K562 (cell line): Measurements from ENCODE around the gene ELP5. TPM values are rescaled to one million over a fixed set of nuclear protein-coding genes. Genes with fewer than 3 reads are reported as not detected.
A peak's percentile ranks its signal among the peaks of the same experiment; 100 is the strongest.

ENCODE experiments used
- CHCHD3 ChIP-seq: fragments of 250-450 bp; sonication (Bioruptor Pico); IDR thresholded peaks from 2 replicates; pipeline ENCODE4 v2.1.2; 2022; ENCODE audit warnings: mild to moderate bottlenecking
- FOXJ2 ChIP-seq: fragments of 200-800 bp; sonication (Bioruptor generic); IDR thresholded peaks from 2 replicates; pipeline ENCODE4 v1.6.1; 2016; ENCODE audit warnings: missing genetic modification characterization, missing compliant biosample characterization
- GABPA ChIP-seq: fragments of 200-800 bp; sonication (Bioruptor generic); conservative IDR thresholded peaks from 2 replicates; pipeline ENCODE4 v1.6.1; 2016; ENCODE audit warnings: low read depth, missing genetic modification characterization, missing compliant biosample characterization
- MAFF ChIP-seq: IDR thresholded peaks from 2 replicates; pipeline ENCODE4 v1.6.1; 2012; ENCODE audit warnings: low read length, improper control_type of control experiment
- MAZ ChIP-seq, 2 experiments: fragments of 450-650 bp in 1 of 2; sonication (generic) in 1 of 2; formaldehyde crosslinking; IDR thresholded peaks in 1 of 2; conservative IDR thresholded peaks in 1 of 2; 2 replicates each; pipeline versions ENCODE4 v1.4.0 to v1.5.0; 2020; ENCODE audit warnings: mild to moderate bottlenecking in 1 of 2, missing genetic modification reagents in 1 of 2
- SMARCA4 ChIP-seq: fragments of 450-650 bp; IDR thresholded peaks from 2 replicates; pipeline ENCODE4 v1.6.1; 2016
- SMC3 ChIP-seq: conservative IDR thresholded peaks from 2 replicates; pipeline ENCODE4 v1.6.1; 2011; ENCODE audit warnings: low read depth, low read length, improper control_type of control experiment; ENCODE audit not compliant: insufficient read depth
- TRIM24 ChIP-seq, 2 experiments: fragments of 450-650 bp; IDR thresholded peaks; 2 replicates each; pipeline ENCODE4 v1.6.1; 2016
- ZNF232 ChIP-seq: sonication (generic); formaldehyde crosslinking; IDR thresholded peaks from 2 replicates; pipeline ENCODE4 v1.8.0; 2022; ENCODE audit warnings: mild to moderate bottlenecking, missing genetic modification reagents
- ZNF311 ChIP-seq: fragments of 250-450 bp; sonication (Bioruptor Pico); IDR thresholded peaks from 2 replicates; pipeline ENCODE4 v1.4.0; 2020; ENCODE audit warnings: mild to moderate bottlenecking, moderate library complexity
- ZNF699 ChIP-seq: fragments of 250-450 bp; sonication (Bioruptor Pico); IDR thresholded peaks from 2 replicates; pipeline ENCODE4 v1.8.0; 2021; ENCODE audit warnings: mild to moderate bottlenecking, moderate library complexity; ENCODE audit not compliant: insufficient replicate concordance
- ZNF717 ChIP-seq: fragments of 250-450 bp; sonication (Bioruptor Pico); IDR thresholded peaks from 2 replicates; pipeline ENCODE4 v1.5.0; 2021
- polyA plus RNA-seq, 8 experiments: library from polyadenylated mRNA; depleted of rRNA in 4 of 8; stranded (reverse) in 5 of 8; unstranded in 3 of 8; fragments of >200 nt; fragmentation: Nextera tagmentation in 2 of 8; fragmentation: Illumina TruSeq in 1 of 8; extraction: Ambion mirVana in 2 of 8; extraction: Trizol in 1 of 8; gene quantifications; 2 replicates each; pipeline versions ENCODE4 v1.2.1 to v1.2.3, GENCODE V29; 2011 to 2014; ENCODE audit warnings: inconsistent platforms in 1 of 8, missing spikeins in 1 of 8
- total RNA-seq, 7 experiments: library from RNA; depleted of rRNA in 6 of 7; stranded (reverse); fragments of >200 nt in 6 of 7; fragmentation: Illumina TruSeq in 2 of 7; extraction: Trizol in 2 of 7; gene quantifications; 2 replicates each; pipeline versions ENCODE4 v1.2.1 to v1.2.3, GENCODE V29; 2011 to 2021; ENCODE audit warnings: low replicate concordance in 1 of 7
- TF ChIP-seq, protein P1 (sequence below): fragments of 450-650 bp; IDR thresholded peaks from 2 replicates; pipeline ENCODE4 v1.6.1; 2017; ENCODE audit warnings: antibody characterized with exemption
- TF ChIP-seq, protein P2 (sequence below), 2 experiments: fragments of 250-450 bp in 1 of 2; fragments of 450-650 bp in 1 of 2; sonication (Bioruptor Pico) in 1 of 2; IDR thresholded peaks; 2 replicates each; pipeline versions ENCODE4 v1.6.1 to v1.8.0; 2016 to 2021; ENCODE audit warnings: mild to moderate bottlenecking in 2 of 2, moderate library complexity in 2 of 2, missing compliant biosample characterization in 1 of 2, missing genetic modification characterization in 1 of 2
- TF ChIP-seq, protein P3 (sequence below), 2 experiments: fragments of 450-650 bp; formaldehyde crosslinking in 1 of 2; IDR thresholded peaks; 2 replicates each; pipeline versions ENCODE4 v1.4.0 to v1.6.1; 2014 to 2020; ENCODE audit warnings: mild to moderate bottlenecking in 2 of 2, borderline replicate concordance in 1 of 2, low read depth in 1 of 2
- TF ChIP-seq, protein P4 (sequence below): fragments of 200-800 bp; sonication (Bioruptor generic); IDR thresholded peaks from 2 replicates; pipeline ENCODE4 v1.6.1; 2017; ENCODE audit warnings: missing genetic modification characterization, missing compliant biosample characterization

Gene ELP5
- total and polyA plus RNA-seq, 9 of the 15 experiments (the other 6 are each of a cell fraction or from before 2014, with no cell fraction given) = 25.7 to 77.9 (median 52.9) TPM

DNA sequence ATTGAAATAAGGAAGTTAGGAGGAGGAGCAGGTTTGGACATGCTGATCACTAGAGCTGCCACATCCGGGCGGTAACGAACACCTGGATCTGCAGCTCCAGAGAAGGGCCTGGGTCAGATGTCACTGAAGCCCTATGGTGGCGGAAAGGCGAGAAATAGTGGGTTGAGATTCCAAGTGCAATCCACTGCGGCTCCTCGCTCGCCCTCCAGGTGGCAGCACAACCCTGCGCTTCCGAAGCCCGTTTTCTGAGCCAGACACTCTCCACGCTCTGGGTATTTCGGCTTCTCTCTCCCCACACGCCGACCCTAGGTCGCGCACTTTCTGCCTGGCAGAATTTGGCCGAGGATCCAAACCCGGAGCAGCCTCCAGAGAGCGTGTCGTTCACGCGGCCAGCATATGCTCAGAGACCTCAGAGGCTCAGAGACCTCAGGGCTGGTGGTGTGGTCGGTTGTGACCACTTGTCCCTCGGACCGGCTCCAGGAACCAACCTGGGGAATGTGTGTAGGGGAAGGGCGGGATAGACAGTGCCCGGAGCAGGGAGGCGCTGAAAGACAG lies 28.6 kb downstream of the ELP5 start (continued):
- TF ChIP-seq, protein P1, sequence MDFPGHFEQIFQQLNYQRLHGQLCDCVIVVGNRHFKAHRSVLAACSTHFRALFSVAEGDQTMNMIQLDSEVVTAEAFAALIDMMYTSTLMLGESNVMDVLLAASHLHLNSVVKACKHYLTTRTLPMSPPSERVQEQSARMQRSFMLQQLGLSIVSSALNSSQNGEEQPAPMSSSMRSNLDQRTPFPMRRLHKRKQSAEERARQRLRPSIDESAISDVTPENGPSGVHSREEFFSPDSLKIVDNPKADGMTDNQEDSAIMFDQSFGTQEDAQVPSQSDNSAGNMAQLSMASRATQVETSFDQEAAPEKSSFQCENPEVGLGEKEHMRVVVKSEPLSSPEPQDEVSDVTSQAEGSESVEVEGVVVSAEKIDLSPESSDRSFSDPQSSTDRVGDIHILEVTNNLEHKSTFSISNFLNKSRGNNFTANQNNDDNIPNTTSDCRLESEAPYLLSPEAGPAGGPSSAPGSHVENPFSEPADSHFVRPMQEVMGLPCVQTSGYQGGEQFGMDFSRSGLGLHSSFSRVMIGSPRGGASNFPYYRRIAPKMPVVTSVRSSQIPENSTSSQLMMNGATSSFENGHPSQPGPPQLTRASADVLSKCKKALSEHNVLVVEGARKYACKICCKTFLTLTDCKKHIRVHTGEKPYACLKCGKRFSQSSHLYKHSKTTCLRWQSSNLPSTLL = no peak
- TF ChIP-seq FOXJ2 (tag) (no peak), CHCHD3 (CRISPR knock-in tag) (no peak), SMC3 (peak; percentile 88), GABPA (no peak), MAFF (no peak), ZNF311 (CRISPR knock-in tag) (no peak), SMARCA4 (no peak), MAZ (CRISPR knock-in tag; conservative IDR thresholded peaks at IDR 0.05 in 1 of 2, IDR thresholded peaks at IDR 0.05 in 1 of 2) (no peak; a peak in 2 of 4 replicates), ZNF717 (CRISPR knock-in tag) (no peak), ZNF232 (peak; percentile 46), TRIM24 (IDR thresholded peaks at IDR 0.05) (no peak), ZNF699 (no peak)
- TF ChIP-seq, protein P2, sequence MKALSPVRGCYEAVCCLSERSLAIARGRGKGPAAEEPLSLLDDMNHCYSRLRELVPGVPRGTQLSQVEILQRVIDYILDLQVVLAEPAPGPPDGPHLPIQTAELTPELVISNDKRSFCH (CRISPR knock-in tag; IDR thresholded peaks at IDR 0.05) = no peak
- TF ChIP-seq, protein P2 (tag; IDR thresholded peaks at IDR 0.05) = 0 out of 2 replicates have a peak, but pooled peaks have one; percentile 27
- TF ChIP-seq, protein P3, sequence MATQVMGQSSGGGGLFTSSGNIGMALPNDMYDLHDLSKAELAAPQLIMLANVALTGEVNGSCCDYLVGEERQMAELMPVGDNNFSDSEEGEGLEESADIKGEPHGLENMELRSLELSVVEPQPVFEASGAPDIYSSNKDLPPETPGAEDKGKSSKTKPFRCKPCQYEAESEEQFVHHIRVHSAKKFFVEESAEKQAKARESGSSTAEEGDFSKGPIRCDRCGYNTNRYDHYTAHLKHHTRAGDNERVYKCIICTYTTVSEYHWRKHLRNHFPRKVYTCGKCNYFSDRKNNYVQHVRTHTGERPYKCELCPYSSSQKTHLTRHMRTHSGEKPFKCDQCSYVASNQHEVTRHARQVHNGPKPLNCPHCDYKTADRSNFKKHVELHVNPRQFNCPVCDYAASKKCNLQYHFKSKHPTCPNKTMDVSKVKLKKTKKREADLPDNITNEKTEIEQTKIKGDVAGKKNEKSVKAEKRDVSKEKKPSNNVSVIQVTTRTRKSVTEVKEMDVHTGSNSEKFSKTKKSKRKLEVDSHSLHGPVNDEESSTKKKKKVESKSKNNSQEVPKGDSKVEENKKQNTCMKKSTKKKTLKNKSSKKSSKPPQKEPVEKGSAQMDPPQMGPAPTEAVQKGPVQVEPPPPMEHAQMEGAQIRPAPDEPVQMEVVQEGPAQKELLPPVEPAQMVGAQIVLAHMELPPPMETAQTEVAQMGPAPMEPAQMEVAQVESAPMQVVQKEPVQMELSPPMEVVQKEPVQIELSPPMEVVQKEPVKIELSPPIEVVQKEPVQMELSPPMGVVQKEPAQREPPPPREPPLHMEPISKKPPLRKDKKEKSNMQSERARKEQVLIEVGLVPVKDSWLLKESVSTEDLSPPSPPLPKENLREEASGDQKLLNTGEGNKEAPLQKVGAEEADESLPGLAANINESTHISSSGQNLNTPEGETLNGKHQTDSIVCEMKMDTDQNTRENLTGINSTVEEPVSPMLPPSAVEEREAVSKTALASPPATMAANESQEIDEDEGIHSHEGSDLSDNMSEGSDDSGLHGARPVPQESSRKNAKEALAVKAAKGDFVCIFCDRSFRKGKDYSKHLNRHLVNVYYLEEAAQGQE (IDR thresholded peaks at IDR 0.05; ENCODE audit: borderline replicate concordance) = peak; percentile 91
- TF ChIP-seq, protein P3 (CRISPR knock-in tag; IDR thresholded peaks at IDR 0.05; ENCODE audit: low read depth) = no peak
- TF ChIP-seq, protein P4, sequence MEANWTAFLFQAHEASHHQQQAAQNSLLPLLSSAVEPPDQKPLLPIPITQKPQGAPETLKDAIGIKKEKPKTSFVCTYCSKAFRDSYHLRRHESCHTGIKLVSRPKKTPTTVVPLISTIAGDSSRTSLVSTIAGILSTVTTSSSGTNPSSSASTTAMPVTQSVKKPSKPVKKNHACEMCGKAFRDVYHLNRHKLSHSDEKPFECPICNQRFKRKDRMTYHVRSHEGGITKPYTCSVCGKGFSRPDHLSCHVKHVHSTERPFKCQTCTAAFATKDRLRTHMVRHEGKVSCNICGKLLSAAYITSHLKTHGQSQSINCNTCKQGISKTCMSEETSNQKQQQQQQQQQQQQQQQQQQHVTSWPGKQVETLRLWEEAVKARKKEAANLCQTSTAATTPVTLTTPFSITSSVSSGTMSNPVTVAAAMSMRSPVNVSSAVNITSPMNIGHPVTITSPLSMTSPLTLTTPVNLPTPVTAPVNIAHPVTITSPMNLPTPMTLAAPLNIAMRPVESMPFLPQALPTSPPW (CRISPR knock-in tag) = peak; percentile 30; the same call in 1 of the 2 replicates
